Rectal smooth muscle tissue (tissue), 1 donor: ENCODE measurements around the gene CIB4.

Experiments
- H3K27ac ChIP-seq: one replicate; pipeline ENCODE4 v1.7.0; 2013; ENCODE audit warnings: low read depth, low read length, inconsistent platforms
- H3K27me3 ChIP-seq: one replicate; pipeline ENCODE4 v1.7.0; 2013; ENCODE audit warnings: low read length; ENCODE audit not compliant: control insufficient read depth, insufficient read depth
- H3K36me3 ChIP-seq: one replicate; pipeline ENCODE4 v1.7.0; 2013; ENCODE audit warnings: low read length; ENCODE audit not compliant: control insufficient read depth, insufficient read depth
- H3K4me1 ChIP-seq: one replicate; pipeline ENCODE4 v1.7.0; 2013; ENCODE audit warnings: low read length; ENCODE audit not compliant: control insufficient read depth, insufficient read depth
- H3K4me3 ChIP-seq: one replicate; pipeline ENCODE4 v1.7.0; 2013; ENCODE audit warnings: low read length
- H3K9ac ChIP-seq: one replicate; pipeline ENCODE4 v1.7.0; 2013; ENCODE audit warnings: low read length

Gene CIB4

DNA sequence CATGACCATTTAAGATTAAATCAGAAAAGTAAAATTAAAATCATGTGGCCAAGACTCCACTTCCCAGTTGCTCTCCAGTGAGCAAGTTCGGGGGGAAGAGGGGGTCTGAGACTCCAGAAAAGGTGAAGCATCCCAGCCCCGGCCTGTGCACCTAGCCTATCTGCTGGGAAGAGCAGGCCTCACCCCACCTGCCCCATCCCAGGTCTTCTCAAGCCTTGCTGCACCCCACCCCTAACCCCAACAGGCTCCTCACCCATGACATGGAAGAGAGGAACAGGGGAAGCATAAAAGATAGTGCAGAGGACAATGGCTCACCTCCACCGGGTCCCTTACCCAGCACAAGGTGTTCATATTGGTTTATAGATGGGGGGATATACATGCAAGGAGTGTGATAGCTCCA lies 14.6 kb downstream of the CIB4 start:
- Histone ChIP-seq H3K27ac (no peak overlapping the region), H3K4me1 (no peaks in the 10 kb centered on the region), H3K4me3 (no peak overlapping the region), H3K9ac (no peak overlapping the region), H3K36me3 (no peaks in the 10 kb centered on the region), H3K27me3 (no peaks in the 10 kb centered on the region)

GRCh38 chr2:26623541-26624495 lies 17.3 kb downstream of the CIB4 start:
- Histone ChIP-seq H3K36me3 (no peaks in the 10 kb centered on the region), H3K4me1 (no peaks in the 10 kb centered on the region), H3K27me3 (no peaks in the 10 kb centered on the region), H3K27ac (no peak overlapping the region), H3K4me3 (no peak overlapping the region), H3K9ac (no peak overlapping the region)

DNA sequence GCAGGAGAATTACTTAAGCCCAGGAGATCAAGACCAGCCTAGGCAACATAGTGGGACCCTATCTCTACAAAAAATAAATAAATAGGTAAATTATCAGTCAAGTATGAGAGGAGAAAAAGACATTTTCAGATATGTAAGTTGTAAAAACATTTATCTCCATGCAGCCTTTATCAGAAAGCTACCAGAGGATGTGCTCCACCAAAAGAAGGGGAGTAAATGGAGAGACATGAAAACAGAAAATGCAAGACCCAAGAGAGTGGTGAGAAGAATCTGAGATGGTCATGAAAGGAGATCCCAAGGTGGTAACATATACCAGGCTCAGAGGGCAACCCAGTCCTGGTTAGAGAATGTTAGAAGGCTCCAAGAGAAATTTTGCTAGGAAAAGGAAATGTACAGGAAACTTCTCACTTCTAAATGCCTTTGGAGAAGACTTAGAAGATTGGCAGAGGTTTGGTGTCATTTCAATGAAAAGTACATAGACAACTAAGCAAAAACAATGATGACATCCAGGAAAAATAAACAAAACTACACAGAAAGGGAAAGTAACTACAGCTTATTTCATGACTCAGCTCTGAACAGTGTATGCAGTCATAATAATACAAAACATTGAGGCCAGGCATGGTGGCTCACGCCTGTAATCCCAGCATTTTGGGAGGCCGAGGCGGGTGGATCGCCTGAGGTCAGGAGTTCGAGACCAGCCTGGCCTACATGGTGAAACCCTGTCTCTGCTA lies 19.5 kb downstream of the CIB4 start:
- H3K4me3 ChIP-seq, result no peak overlapping the region
- no peak overlapping the region for H3K9ac ChIP-seq
- no peaks in the 10 kb centered on the region for H3K27me3 ChIP-seq
- no peak overlapping the region for H3K27ac ChIP-seq
- no peaks in the 10 kb centered on the region for H3K4me1 ChIP-seq
- H3K36me3 ChIP-seq, result no peaks in the 10 kb centered on the region

GRCh38 chr2:26620031-26620605 lies 21.0 kb downstream of the CIB4 start:
- Histone ChIP-seq H3K4me1 (no peaks in the 10 kb centered on the region), H3K27ac (no peak overlapping the region), H3K9ac (no peak overlapping the region), H3K4me3 (no peak overlapping the region), H3K36me3 (no peaks in the 10 kb centered on the region), H3K27me3 (no peaks in the 10 kb centered on the region)

DNA sequence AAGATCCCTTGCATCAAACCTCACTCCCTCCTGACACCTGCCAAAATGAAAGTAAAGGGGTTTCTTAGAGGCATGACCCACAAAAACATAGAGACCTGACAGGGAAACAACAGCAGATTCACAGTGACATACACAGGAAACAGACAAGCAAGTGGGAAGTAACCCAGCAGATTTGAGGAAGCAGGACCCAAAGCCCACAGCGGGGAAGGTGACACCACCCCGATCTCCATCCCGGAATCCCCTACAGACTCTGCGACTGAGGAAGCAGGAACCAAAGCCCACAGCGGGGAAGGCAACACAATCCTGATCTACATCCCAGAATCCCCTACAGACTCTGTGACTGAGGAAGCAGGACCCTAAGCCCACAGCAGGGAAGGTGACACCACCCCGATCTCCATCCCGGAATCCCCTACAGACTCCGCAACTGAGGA lies 21.6 kb downstream of the CIB4 start:
- Histone ChIP-seq H3K4me1 (no peaks in the 10 kb centered on the region), H3K9ac (no peak overlapping the region), H3K27me3 (no peaks in the 10 kb centered on the region), H3K36me3 (no peaks in the 10 kb centered on the region), H3K4me3 (no peak overlapping the region), H3K27ac (no peak overlapping the region)

- Histone ChIP-seq H3K27me3 (no peaks in the 10 kb centered on the region), H3K4me1 (no peaks in the 10 kb centered on the region), H3K4me3 (no peak overlapping the region), H3K27ac (no peak overlapping the region), H3K36me3 (no peaks in the 10 kb centered on the region), H3K9ac (no peak overlapping the region)
Measured at GRCh38 chr2:26619096-26619495, 22.1 kb downstream of the CIB4 start.

GRCh38 chr2:26618611-26619010 lies 22.6 kb downstream of the CIB4 start:
- peaks cover 4% of the 10 kb centered on the region for H3K4me1 ChIP-seq
- no peak overlapping the region for H3K27ac ChIP-seq
- H3K36me3 ChIP-seq, result no peaks in the 10 kb centered on the region
- H3K4me3 ChIP-seq, result no peak overlapping the region
- H3K9ac ChIP-seq, result no peak overlapping the region
- no peaks in the 10 kb centered on the region for H3K27me3 ChIP-seq

- Histone ChIP-seq H3K36me3 (no peaks in the 10 kb centered on the region), H3K27ac (no peak overlapping the region), H3K9ac (no peak overlapping the region), H3K4me3 (no peak overlapping the region), H3K4me1 (peaks cover 7% of the 10 kb centered on the region), H3K27me3 (no peaks in the 10 kb centered on the region)
Measured at GRCh38 chr2:26617588-26618083, 23.5 kb downstream of the CIB4 start.

DNA sequence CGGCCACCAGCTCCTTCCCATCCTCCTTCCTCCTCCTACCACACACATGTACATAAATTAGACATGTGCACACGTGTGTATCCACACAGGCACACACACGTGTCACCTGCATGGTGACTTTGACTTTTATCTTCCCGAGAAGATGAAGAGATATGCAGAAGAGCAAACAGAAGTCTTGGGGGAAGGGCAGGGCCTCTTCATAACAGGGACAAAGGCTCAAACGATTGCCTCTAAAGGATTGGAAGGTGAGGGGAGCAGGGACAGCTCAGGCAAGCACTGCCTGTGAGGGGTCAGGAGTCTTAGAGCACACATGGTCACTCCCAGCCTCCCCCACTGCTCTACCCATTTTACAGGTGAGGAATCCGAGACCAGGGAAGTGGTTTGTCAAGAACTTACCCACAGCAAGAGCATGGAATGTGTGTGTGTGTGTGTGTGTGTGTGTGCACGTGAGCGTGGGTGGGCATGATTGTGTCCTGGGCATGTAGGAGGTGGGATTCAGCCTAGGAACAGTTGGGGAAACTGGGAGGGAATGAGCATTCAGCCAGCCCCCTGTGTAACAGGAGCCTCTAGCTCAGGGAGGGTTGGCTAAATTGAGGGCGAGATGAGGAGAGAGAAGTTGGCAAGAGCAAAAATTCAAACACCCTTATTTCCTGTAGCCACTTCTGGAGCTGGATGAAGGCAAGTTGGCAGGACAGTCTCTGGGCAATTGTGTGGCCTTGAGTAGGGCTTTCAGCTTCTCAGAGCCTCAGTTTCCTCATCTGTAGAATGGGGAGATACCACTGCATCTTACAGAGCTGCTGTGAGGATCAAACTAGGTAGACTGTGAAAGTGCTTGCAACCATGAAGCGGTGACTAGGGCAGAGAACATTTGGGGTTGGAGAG lies 24.2 kb downstream of the CIB4 start:
- H3K4me3 ChIP-seq, result no peak overlapping the region
- H3K36me3 ChIP-seq, result no peaks in the 10 kb centered on the region
- no peak overlapping the region for H3K27ac ChIP-seq
- H3K9ac ChIP-seq, result no peak overlapping the region
- H3K4me1 ChIP-seq, result peaks cover 7% of the 10 kb centered on the region
- H3K27me3 ChIP-seq, result no peaks in the 10 kb centered on the region

- H3K4me3 ChIP-seq, result no peak overlapping the region
- H3K36me3 ChIP-seq, result no peaks in the 10 kb centered on the region
- H3K27ac ChIP-seq, result no peak overlapping the region
- no peaks in the 10 kb centered on the region for H3K27me3 ChIP-seq
- no peak overlapping the region for H3K9ac ChIP-seq
- peaks cover 7% of the 10 kb centered on the region for H3K4me1 ChIP-seq
Measured at GRCh38 chr2:26615860-26616705, 25.1 kb downstream of the CIB4 start.

DNA sequence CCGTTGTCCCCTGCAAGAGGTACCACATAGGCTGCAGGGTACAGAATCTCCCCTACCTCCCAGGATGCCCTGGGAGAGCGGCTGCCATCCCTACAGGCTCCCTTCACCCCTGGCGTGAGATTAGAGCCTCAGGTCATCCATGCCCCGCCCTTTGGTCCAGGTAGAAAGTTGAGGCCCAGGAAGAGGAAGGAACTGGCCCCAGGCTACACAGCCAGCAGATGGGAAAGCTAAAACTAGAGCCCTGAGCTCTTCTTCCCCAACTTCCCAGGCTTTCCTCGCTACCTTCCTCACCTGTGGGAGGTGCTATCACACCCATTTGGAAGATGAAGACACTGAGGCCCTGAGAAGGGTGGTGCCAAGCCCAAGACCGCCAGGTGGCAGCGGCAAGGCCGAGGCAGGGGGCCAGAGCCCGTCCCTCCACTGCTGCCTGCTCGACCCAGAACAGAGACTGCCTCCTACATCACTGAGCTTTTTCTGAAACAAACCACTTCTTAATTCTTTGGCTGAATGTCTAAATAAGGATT lies 25.8 kb downstream of the CIB4 start:
- no peak overlapping the region for H3K27ac ChIP-seq
- H3K27me3 ChIP-seq, result no peaks in the 10 kb centered on the region
- no peaks in the 10 kb centered on the region for H3K36me3 ChIP-seq
- H3K9ac ChIP-seq, result no peak overlapping the region
- H3K4me1 ChIP-seq, result peaks cover 7% of the 10 kb centered on the region
- no peak overlapping the region for H3K4me3 ChIP-seq
